Fibroblast of lung (primary cell): ENCODE measurements around the gene NCK2. TPM values are rescaled to one million over a fixed set of nuclear protein-coding genes. Genes with fewer than 3 reads are reported as not detected.

Experiments
- DNase-seq, 2 donors: peaks; one replicate each; pipeline versions ENCODE4 v3.0.0 to v3.0.0-alpha.2; 2010; ENCODE audit warnings: low read depth in 2 of 2
- H2AFZ ChIP-seq: 2 replicates; pipeline ENCODE4 v1.5.1; 2012; ENCODE audit warnings: low read length, control low read depth, inconsistent platforms
- H3K27ac ChIP-seq: 2 replicates; pipeline ENCODE4 v1.5.1; 2011; ENCODE audit warnings: low read length, control low read depth; ENCODE audit not compliant: insufficient read depth
- H3K27me3 ChIP-seq: 2 replicates; pipeline ENCODE4 v1.5.1; 2011; ENCODE audit warnings: mild to moderate bottlenecking, low read length; ENCODE audit not compliant: control insufficient read depth, insufficient read depth
- H3K36me3 ChIP-seq: 2 replicates; pipeline ENCODE4 v1.5.1; 2011; ENCODE audit warnings: low read length; ENCODE audit not compliant: control insufficient read depth, insufficient read depth
- H3K4me1 ChIP-seq: 2 replicates; pipeline ENCODE4 v1.5.1; 2011; ENCODE audit warnings: low read length; ENCODE audit not compliant: control insufficient read depth, insufficient read depth; ENCODE audit errors: extremely low read depth
- H3K4me2 ChIP-seq: 2 replicates; pipeline ENCODE4 v1.5.1; 2011; ENCODE audit warnings: low read length, control low read depth; ENCODE audit not compliant: insufficient read depth; ENCODE audit errors: extremely low read depth
- H3K4me3 ChIP-seq, 4 experiments: fragments of 200-600 bp in 1 of 4; sonication (generic) in 1 of 4; replicated peaks in 1 of 4; 2 replicates each; pipeline ENCODE4 v1.5.1; 2011 to 2016; ENCODE audit warnings: low read length in 4 of 4, low read depth in 3 of 4, mild to moderate bottlenecking in 3 of 4, control low read depth in 2 of 4, inconsistent platforms in 1 of 4, mixed read lengths in 1 of 4; ENCODE audit not compliant: insufficient read depth in 1 of 4; ENCODE audit errors: control extremely low read depth in 1 of 4
- H3K79me2 ChIP-seq: 2 replicates; pipeline ENCODE4 v1.5.1; 2012; ENCODE audit warnings: mild to moderate bottlenecking, low read length, inconsistent platforms; ENCODE audit not compliant: control insufficient read depth, insufficient read depth
- H3K9ac ChIP-seq: 2 replicates; pipeline ENCODE4 v1.5.1; 2011; ENCODE audit warnings: mild to moderate bottlenecking, low read length, control low read depth; ENCODE audit not compliant: insufficient read depth
- H3K9me3 ChIP-seq: 2 replicates; pipeline ENCODE4 v1.5.1; 2012; ENCODE audit warnings: low read depth, low read length; ENCODE audit not compliant: control insufficient read depth, insufficient read depth
- H4K20me1 ChIP-seq: 2 replicates; pipeline ENCODE4 v1.5.1; 2011; ENCODE audit warnings: low read length; ENCODE audit not compliant: control insufficient read depth, insufficient read depth; ENCODE audit errors: extremely low read depth
- EZH2 ChIP-seq: IDR thresholded peaks from 2 replicates; pipeline ENCODE4 v1.5.1; 2012; ENCODE audit warnings: low read length, control low read depth, mild to moderate bottlenecking; ENCODE audit errors: missing control alignments
- polyA plus RNA-seq, 2 donors: library from polyadenylated mRNA; depleted of rRNA in 1 of 2; stranded (reverse) in 1 of 2; unstranded in 1 of 2; fragments of >200 nt; gene quantifications; 2 replicates each; pipeline ENCODE4 v1.2.1, GENCODE V29; 2011 to 2012; ENCODE audit warnings: missing spikeins in 1 of 2
- total RNA-seq: library from RNA; depleted of rRNA; stranded (reverse); fragments of >200 nt; gene quantifications from 2 replicates; pipeline ENCODE4 v1.2.1, GENCODE V29; 2014
- TF ChIP-seq, protein P1 (sequence below), 2 donors: IDR thresholded peaks in 1 of 2; conservative IDR thresholded peaks in 1 of 2; 1 replicate in 1 of 2; 2 replicates in 1 of 2; pipeline ENCODE4 v1.5.1; 2011 to 2012; ENCODE audit warnings: low read length in 2 of 2, control low read depth in 1 of 2, inconsistent platforms in 1 of 2, low read depth in 1 of 2, mild to moderate bottlenecking in 1 of 2

Gene NCK2
- total and polyA plus RNA-seq, 2 donors (not counting 1 experiment from before 2014, with no cell fraction given) = 25.4 to 51.3 TPM

DNA sequence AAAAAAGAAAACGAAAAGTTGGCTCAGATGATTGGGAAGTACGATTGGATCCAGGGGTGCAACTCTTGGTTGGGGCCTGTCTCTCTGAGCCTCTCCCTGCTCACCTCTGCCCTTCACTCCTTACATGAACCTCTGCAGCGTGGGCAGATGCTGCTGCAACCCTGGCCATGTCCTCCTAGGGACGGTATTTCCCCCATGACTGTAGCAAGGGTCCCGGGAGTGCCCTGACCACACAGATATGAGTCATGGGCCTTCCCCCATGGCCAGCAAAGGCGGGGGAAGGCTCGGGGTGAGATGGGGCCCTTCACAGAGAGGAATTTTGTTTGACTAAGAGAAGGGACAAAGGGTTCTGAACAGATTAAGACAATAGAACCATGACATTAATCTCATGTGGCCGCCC, 129.0 kb downstream of the NCK2 start:
- Histone ChIP-seq H2AFZ (no peak overlapping the region), H3K27me3 (no peaks in the 10 kb centered on the region), H3K9me3 (no peaks in the 10 kb centered on the region), H3K4me3 (no peak overlapping the region), H3K4me1 (peaks cover 3% of the 10 kb centered on the region), H3K27ac (no peak overlapping the region), H3K4me2 (no peak overlapping the region), H3K79me2 (peaks cover 2% of the 10 kb centered on the region), H4K20me1 (no peaks in the 10 kb centered on the region), H3K36me3 (no peaks in the 10 kb centered on the region), H3K9ac (no peak overlapping the region)
- peak; percentile 75 to 88 for DNase-seq
- TF ChIP-seq, protein P1, sequence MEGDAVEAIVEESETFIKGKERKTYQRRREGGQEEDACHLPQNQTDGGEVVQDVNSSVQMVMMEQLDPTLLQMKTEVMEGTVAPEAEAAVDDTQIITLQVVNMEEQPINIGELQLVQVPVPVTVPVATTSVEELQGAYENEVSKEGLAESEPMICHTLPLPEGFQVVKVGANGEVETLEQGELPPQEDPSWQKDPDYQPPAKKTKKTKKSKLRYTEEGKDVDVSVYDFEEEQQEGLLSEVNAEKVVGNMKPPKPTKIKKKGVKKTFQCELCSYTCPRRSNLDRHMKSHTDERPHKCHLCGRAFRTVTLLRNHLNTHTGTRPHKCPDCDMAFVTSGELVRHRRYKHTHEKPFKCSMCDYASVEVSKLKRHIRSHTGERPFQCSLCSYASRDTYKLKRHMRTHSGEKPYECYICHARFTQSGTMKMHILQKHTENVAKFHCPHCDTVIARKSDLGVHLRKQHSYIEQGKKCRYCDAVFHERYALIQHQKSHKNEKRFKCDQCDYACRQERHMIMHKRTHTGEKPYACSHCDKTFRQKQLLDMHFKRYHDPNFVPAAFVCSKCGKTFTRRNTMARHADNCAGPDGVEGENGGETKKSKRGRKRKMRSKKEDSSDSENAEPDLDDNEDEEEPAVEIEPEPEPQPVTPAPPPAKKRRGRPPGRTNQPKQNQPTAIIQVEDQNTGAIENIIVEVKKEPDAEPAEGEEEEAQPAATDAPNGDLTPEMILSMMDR (conservative IDR thresholded peaks at IDR 0.05 in 1 of 2, IDR thresholded peaks at IDR 0.05 in 1 of 2; ENCODE audit: low read depth in 1 of 2, low read length in 2 of 2) = no peak
- no peak for TF ChIP-seq EZH2

DNA sequence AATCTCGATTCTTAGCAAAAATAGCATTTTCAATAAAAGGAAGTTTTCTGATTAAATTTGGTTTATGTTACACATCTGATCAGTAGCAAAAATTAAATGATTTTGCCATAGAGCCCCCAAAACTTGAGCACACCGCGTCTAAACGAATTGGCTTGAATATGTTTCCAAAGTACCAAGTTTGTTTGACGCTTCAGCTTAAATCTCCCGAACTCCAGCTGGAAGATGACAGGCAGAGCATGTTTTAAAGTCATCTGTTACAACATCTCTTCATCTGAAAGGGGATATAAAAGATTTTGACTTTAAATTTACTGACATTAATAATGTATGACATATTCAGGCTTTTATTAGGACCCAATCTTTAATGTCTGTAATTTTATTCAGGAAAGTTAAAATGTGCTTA, 129.8 kb downstream of the NCK2 start:
- Histone ChIP-seq H3K4me2 (no peak overlapping the region), H2AFZ (no peak overlapping the region), H3K4me3 (no peak overlapping the region), H4K20me1 (no peaks in the 10 kb centered on the region), H3K4me1 (peaks cover 3% of the 10 kb centered on the region), H3K9ac (no peak overlapping the region), H3K27ac (no peak overlapping the region), H3K36me3 (no peaks in the 10 kb centered on the region), H3K79me2 (peaks cover under 1% of the 10 kb centered on the region), H3K27me3 (no peaks in the 10 kb centered on the region), H3K9me3 (no peaks in the 10 kb centered on the region)
- TF ChIP-seq EZH2 = no peak
- TF ChIP-seq, protein P1 (conservative IDR thresholded peaks at IDR 0.05 in 1 of 2, IDR thresholded peaks at IDR 0.05 in 1 of 2; ENCODE audit: low read depth in 1 of 2, low read length in 2 of 2) = no peak
- no peak for DNase-seq

DNA sequence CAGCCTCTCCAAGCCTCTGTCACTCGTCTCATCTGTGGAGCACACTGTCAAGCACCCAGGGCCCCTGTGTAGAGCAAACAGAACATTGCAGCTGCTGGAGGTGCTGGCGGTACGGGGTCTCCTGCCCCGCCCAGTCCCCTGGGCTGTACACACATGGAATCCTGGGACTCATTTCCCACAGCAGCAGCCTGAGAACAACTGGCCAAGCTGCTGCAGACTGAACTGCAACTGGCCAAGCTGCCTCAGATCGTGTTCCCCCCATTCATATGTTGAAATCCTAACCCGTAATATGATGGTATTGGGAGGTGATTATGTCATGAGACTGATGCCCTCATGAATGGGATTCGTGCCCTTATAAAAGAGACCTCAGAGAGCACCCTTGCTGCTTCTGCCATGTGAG, 130.5 kb downstream of the NCK2 start:
- Histone ChIP-seq H3K4me2 (no peak overlapping the region), H3K27me3 (no peaks in the 10 kb centered on the region), H3K9ac (no peak overlapping the region), H3K4me1 (peaks cover 3% of the 10 kb centered on the region), H4K20me1 (no peaks in the 10 kb centered on the region), H2AFZ (no peak overlapping the region), H3K27ac (no peak overlapping the region), H3K36me3 (no peaks in the 10 kb centered on the region), H3K79me2 (no peaks in the 10 kb centered on the region), H3K9me3 (no peaks in the 10 kb centered on the region), H3K4me3 (no peak overlapping the region)
- DNase-seq = no peak
- TF ChIP-seq, protein P1 (conservative IDR thresholded peaks at IDR 0.05 in 1 of 2, IDR thresholded peaks at IDR 0.05 in 1 of 2; ENCODE audit: low read depth in 1 of 2, low read length in 2 of 2) = no peak
- no peak for TF ChIP-seq EZH2
